C1 segment of cervical spinal cord (tissue), 14 donors: Measurements from ENCODE around the gene ARHGEF7.
"Not testable (repeated sequence)": the region's sequence is repeated elsewhere in the genome, so short reads cannot be mapped to it uniquely, and the experiment has no call there.

Experiments used
- DNase-seq, 14 donors: peaks; one replicate each; lab custom pipeline; 2025; lab: John Stamatoyannopoulos, UW

ARHGEF7 gene

DNA sequence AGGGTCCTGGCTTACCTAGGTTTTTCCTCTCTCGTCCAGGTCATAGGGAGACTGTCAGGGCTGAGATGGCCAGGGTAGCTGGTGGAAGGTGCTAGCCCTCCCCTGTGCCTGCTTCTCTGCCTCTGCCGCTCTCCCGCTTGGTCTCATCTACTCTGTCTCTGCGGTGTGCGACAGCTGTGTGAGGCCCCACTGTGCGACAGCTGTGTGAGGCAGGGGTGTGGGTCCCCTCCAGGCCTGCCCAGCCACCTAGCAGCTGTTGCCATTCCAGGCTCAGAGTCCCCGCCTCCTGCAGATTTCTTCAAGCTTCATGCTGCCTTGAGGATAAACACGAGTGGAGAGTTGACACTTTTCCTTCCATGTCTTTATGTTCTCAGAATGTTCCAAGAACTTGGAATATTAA lies 53.0 kb downstream of the ARHGEF7 start:
- no peak for DNase-seq

DNA sequence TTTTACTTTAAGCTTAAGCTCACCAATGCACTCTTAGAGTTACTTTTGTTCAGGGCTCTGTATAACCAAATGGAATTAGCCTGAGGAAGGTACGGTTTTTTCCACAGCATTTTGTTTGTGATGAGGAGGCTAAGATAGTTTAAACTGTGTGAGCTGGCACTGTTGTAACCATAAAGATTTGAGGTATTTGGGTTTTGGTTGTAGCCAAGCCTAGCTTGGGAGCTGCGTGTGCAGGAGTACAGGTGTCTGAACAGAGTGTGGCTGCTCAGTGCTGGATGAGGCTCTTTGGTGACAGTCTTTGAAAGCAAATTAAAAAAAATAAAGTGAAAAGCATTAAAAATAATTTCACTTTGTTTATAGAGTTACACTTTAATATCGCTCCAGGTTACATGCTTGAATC lies 56.0 kb downstream of the ARHGEF7 start:
- DNase-seq = no peak

GRCh38 chr13:111171629-111172028 lies 56.5 kb downstream of the ARHGEF7 start:
- DNase-seq = no peak

DNA sequence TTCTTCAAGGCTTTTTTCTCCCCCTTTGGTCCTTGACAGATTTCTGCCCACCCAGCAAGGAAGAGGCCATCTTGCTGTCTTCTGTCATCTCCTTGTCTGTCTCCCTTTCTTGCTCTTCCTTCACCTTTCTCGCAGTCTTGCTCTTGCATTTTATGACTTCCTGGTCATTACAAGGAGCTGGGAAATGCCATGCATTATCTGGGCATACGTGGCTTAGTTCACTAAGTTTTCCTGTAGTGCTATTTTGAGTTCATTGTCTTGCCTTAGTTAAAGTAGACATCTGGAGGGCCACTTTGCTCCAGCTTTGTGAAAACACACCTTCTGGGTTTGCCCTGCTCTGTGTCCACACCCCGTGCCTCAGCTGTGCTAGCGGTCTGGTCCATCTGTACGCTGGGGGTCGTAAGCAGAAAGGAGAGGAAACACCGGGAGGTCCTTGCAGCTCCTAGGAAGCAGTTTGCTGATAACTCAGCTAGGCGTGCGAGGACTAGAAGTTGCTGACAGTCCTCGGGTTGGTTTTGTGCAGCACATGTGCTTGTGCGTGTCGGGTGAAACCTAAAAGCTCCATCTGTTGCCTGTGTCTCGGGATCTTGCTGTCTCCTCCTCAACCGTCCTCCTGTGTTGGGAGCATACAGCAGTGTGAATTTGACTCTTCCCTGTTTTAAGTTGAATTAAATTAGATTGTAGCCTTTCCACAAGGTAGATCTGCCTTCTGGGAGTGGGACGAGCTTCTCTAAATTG lies 59.4 kb downstream of the ARHGEF7 start:
- no peak for DNase-seq

DNA sequence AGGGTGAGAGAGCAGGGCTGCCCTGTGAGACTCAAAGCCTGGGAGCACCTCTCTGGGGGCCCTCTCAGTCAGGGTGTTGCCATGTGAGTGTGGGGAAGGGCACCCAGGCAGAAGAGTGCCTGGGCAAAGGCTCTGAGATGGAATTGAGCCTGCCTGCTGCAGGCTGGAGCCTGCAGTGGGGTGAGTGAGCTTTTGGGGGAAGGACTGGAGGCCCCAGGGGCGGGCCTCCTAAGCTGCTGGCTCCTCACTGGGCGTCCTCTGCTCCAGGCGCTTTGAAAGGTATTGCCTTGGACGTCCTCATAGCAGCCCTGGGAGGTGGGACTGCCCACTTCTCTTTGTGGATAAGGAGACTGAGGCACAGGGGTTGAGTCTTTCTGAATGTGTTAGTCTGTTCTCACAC lies 60.3 kb downstream of the ARHGEF7 start:
- DNase-seq = no peak

DNA sequence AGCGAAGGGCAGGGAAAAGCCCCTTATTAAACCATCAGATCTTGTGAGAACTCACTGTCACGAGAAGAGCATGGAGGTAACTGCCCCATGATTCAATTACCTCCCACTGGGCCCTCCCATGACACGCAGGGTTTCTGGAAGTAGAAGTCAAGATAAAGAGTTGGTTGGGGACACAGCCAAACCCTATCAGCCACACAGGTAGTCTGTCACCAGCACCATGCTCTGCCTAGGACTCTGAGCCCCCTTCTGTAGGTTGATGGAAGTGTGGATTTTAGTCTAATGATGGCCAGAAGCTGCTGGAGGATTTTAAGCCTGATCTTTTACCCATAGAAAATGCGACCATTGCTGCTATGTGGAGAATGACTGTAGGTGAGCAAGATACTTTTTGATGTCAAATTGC lies 60.8 kb downstream of the ARHGEF7 start:
- no peak for DNase-seq

- no peak for DNase-seq
These were observed 61.3 kb downstream of the ARHGEF7 start for GRCh38 chr13:111176421-111176820.

GRCh38 chr13:111177081-111177711 lies 62.1 kb downstream of the ARHGEF7 start:
- DNase-seq = peak in 11 of 14 donors; percentile 32 to 67 (median 59)

DNA sequence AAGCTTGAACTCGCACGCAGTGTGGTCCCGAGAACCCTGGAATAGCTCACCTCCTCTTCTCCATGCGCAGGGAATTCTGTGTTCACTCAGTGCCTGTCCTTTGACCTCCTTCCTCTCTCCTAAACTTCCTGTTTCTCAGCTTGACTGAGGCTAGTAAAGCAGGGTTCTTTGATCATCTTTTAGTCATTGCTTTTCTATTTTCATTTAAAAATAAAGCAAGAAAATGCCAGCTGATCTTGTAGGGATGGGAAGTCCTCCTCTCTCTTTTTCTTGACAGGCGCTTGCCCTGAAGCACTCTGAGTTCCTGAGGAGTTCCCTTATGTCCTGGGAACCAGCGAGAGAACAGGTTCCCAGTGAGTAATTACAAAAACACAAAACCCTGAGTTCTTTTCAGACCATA lies 62.8 kb downstream of the ARHGEF7 start:
- DNase-seq = no peak

DNA sequence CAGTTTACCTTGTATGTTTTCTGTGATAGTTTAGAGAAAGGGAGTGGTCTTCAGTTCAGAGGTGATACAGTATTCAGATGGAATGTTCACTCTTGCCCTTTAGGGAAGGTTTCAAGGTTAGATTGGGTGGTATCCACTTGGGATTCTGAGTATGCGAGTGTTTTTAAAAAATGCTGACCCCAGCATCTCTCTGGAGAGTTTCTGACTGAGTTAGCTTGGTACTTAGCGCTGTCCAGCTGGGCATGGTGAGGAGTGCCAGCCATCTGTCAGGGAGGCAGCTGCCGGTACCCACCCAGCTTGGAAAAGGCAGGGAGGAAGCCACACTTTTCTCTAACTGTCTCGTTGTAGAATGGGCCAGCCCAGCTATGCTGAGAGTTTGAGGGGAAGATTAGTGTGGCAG lies 63.3 kb downstream of the ARHGEF7 start:
- no peak for DNase-seq

DNA sequence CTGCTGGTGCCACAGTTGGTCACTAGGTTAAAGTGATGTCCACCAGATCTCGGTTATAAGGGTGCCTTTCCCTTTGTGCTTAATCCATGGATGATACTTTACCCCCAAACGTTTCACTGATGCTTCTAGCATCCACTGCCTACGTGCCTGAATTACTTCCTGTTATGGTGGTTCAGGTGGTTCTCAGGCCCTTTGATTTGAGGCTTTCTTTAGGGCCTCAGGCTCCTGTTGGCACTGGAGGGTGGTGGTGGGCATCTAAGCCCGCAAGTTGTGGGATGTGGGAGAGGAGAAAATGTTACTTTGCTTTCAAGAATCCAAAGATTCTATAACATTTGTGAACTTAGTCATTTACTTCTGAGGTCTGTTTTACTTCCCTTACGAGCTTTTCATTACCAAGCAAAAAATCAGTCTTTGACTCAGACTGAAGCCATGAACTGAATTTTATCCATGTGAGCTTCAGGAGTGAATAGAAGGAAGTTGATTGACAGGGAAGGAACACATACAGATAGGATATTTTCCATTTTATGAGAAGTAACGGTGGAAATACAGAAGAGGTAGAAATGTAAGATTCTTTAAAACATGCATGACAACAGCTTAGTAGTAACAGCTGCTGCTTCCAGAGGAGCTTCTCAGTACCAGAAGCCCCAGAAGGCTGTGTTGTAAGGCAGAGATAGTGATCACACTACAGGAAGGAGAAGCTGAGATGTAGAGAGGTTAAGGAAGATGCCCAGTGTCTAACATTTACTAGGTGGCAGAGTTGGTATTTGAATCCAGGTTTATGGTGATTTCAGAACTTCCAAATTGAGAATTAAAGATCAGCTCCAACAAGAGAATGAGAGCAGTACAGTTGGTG lies 65.0 kb downstream of the ARHGEF7 start:
- no peak for DNase-seq

- DNase-seq = no peak
These were observed 66.9 kb downstream of the ARHGEF7 start for GRCh38 chr13:111181977-111182376.

- no peak for DNase-seq
These were observed 68.1 kb downstream of the ARHGEF7 start for GRCh38 chr13:111183087-111183645.

GRCh38 chr13:111183959-111184358 lies 68.8 kb downstream of the ARHGEF7 start:
- no peak for DNase-seq

DNA sequence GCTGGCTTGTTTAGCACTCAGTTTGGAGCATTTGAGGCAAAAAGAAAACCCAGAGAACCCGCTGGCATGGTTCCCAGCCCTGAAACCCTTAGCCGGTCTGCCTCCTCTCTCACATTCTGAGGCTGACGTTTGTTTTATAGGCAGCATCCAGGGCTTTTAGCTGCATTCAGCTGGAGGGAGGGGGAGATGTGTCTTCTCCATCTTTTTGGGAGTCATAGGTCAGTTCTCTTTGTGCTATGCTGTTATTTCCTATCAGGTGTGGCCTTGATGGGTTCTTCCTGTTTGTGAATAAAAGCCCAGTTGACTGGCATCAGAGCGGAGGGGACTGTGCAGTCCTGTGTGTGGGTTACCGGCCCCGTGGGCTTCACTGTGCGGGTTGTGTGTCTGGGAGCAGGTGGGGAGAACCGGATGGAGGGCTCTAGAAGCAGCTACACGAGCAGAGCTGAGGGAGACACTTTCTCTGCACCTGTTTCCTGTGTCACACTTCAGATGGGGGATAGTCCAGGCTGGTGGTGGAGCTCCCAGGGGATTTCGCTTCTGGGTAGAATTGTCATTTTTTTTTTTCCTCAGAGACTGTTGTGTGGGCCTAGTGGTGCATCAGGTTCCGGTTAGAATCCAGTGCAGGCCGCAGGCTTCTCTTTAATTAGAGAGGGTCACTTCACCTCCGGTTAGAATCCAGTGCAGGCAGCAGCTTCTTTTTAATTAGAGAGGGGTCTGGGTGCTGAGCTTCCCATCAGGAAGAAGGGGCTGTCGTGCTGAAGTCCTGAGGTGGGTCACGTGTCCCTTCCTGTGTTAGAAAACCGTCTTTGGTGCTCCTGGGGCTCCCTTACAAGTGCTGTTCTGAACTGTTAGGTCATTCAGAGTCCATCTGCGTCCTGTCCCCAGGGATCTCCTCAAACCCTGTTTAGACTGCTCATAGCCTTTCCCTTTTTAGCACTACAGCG lies 69.6 kb downstream of the ARHGEF7 start:
- peak in 4 of 14 donors; percentile 15 to 51 (median 32) for DNase-seq

DNA sequence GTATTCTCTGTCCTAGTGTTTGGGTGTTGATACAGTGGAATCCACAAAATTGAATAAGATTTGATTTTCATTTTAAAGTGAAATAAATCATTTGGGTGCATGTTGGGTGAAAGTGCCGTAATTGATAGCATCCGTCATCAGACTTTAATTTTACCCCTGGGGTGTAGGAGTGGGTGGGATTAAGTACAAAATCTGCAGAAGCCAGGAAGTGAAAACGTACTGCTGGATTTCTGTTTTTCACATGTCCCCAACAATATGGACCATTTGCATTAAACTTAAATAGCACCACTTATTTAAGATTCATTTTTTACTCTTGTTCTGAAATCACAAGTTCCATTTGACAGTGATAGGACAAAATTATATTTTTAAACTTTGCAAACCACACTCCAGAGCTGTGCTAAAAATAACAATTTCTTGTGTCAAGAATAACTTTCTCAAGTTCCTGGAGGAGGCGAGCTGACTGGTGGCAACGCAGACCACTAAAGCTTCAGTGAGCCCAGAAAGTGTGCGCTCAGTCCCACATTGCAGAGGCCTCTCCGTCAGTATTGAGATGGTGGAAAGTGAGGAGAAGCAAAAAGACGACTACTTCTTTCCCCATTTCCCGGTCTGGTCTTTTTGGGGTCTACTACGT lies 71.3 kb downstream of the ARHGEF7 start:
- DNase-seq = no peak

DNA sequence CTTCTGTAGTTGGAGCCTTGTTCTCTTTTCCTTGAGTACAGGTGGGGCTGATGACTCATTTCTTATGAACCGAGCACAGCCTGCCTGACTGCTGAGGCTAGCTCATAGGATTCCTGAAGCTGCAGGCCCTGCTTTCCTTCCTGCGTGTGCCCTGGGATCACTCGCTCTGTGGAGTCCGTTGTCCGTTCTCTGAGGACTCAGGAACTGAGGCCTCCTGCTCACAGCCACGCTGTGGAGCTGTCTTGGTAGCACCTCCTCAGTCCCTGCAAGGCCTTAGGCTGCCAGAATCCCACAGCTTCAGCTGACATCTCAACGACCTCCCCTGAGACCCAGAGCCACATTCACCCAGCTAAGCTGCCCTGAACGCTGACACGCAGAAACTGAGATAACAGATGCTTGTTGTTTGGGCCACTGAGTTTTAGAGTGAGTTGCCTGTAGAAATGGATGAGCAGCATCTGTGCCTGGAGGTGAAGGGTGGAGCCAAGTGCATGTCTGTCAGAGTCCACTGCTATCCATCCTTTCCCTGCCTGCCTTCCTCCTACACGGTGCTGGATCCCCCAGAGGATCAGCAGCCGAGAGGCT lies 72.9 kb downstream of the ARHGEF7 start:
- DNase-seq = peak in 1 of 14 donors; percentile 61

DNA sequence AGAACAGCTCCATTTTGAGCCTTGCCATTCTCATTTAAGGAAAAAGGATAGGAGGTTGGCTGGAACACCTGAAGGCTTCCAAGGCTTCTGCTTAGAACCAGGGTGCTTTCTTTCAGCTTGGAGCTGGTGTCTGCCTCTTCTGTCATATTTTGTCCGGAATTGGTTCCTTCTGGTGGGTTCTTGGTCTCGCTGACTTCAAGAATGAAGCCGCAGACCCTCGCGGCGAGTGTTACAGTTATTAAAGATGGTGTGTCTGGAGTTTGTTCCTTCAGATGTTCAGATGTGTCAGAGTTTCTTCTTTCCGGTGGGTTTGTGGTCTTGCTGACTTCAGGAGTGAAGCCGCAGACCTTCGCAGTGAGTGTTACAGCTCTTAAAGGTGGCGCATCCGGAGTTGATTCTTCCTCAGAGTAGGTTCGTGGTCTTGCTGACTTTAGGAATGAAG lies 74.0 kb downstream of the ARHGEF7 start:
- not testable (repeated sequence) for DNase-seq

GRCh38 chr13:111189516-111189915 lies 74.4 kb downstream of the ARHGEF7 start:
- DNase-seq = not testable (repeated sequence)

- not testable (repeated sequence) for DNase-seq
These were observed 78.1 kb downstream of the ARHGEF7 start for GRCh38 chr13:111193223-111193622.
